ENCODE data around the gene TLE6. TPM values are rescaled to one million over a fixed set of nuclear protein-coding genes. Genes with fewer than 3 reads are reported as not detected.
"Not testable (repeated sequence)": the region's sequence is repeated elsewhere in the genome, so short reads cannot be mapped to it uniquely, and the experiment has no call there.

Gene TLE6
- 0.40 TPM for total RNA-seq

GRCh38 chr19:2977001-2977745, at the start of gene TLE6:
TSS of gene TLE6 (plus strand) at chr19:2977564. CDS start at chr19:2978234, 670 bp downstream.
- peak; percentile 99 for ATAC-seq

- ATAC-seq, result no peak
These were observed 43.9 kb upstream of the TLE6 start for GRCh38 chr19:2933490-2933910.

GRCh38 chr19:2935863-2936262, 41.5 kb upstream of the TLE6 start:
- not testable (repeated sequence) for ATAC-seq

GRCh38 chr19:2942928-2943640, 34.3 kb upstream of the TLE6 start:
- ATAC-seq, result no peak

- no peak for ATAC-seq
These were observed 33.0 kb upstream of the TLE6 start for GRCh38 chr19:2944403-2944774.

GRCh38 chr19:2944775-2945574, 32.4 kb upstream of the TLE6 start, which contains the start of gene ZNF77:
TSS of gene ZNF77 (minus strand) at chr19:2944971. CDS start at chr19:2944840, 131 bp downstream.
- peak; percentile 98 for ATAC-seq

GRCh38 chr19:2945575-2946184, 31.7 kb upstream of the TLE6 start:
- ATAC-seq, result no peak

- ATAC-seq, result no peak
These were observed 27.5 kb upstream of the TLE6 start for GRCh38 chr19:2949939-2950285.

GRCh38 chr19:2950286-2951124, 26.9 kb upstream of the TLE6 start:
- peak; percentile 92 for ATAC-seq

- ATAC-seq, result peak; percentile 76
These were observed 24.3 kb upstream of the TLE6 start for GRCh38 chr19:2952953-2953481.

- no peak for ATAC-seq
These were observed 20.2 kb upstream of the TLE6 start for GRCh38 chr19:2957160-2957559.

- ATAC-seq, result no peak
These were observed 17.2 kb upstream of the TLE6 start for GRCh38 chr19:2960120-2960519.

GRCh38 chr19:2962018-2962670, 15.2 kb upstream of the TLE6 start:
- ATAC-seq, result peak; percentile 86

- no peak for ATAC-seq
These were observed 14.2 kb upstream of the TLE6 start for GRCh38 chr19:2963122-2963521.

GRCh38 chr19:2963631-2964030, 13.7 kb upstream of the TLE6 start:
- not testable (repeated sequence) for ATAC-seq

- ATAC-seq, result no peak
These were observed 12.5 kb upstream of the TLE6 start for GRCh38 chr19:2964874-2965273.

GRCh38 chr19:2967972-2968371, 9.4 kb upstream of the TLE6 start:
- ATAC-seq, result no peak

- no peak for ATAC-seq
These were observed 8.3 kb upstream of the TLE6 start for GRCh38 chr19:2969104-2969504.

- ATAC-seq, result no peak
These were observed 7.0 kb upstream of the TLE6 start for GRCh38 chr19:2970201-2970835.

- no peak for ATAC-seq
These were observed 4.1 kb upstream of the TLE6 start for GRCh38 chr19:2973229-2973628.
